Suprapubic skin (tissue), 4 donors: Measurements from ENCODE around the gene MRFAP1L1.

Experiments used
- CTCF ChIP-seq, 2 donors: fragments of 200-600 bp in 1 of 2; fragments of 450-650 bp in 1 of 2; sonication (generic) in 1 of 2; IDR thresholded peaks; one replicate each; pipeline ENCODE4 v1.5.1; 2016 to 2019; ENCODE audit warnings: antibody characterized with exemption in 2 of 2, mild to moderate bottlenecking in 1 of 2, moderate library complexity in 1 of 2
- POLR2A ChIP-seq, 2 donors: fragments of 450-650 bp; IDR thresholded peaks; one replicate each; pipeline ENCODE4 v1.6.1; 2017; ENCODE audit warnings: antibody characterized with exemption in 2 of 2, mild to moderate bottlenecking in 2 of 2, moderate library complexity in 2 of 2
- POLR2AphosphoS5 ChIP-seq, 3 donors: sonication (generic); formaldehyde crosslinking; IDR thresholded peaks; one replicate each; pipeline ENCODE4 v1.6.1; 2017; ENCODE audit warnings: antibody characterized with exemption in 3 of 3

- no peak for TF ChIP-seq CTCF (IDR thresholded peaks at IDR 0.05)
- TF ChIP-seq POLR2A (IDR thresholded peaks at IDR 0.05), result no peak
- TF ChIP-seq POLR2AphosphoS5 (IDR thresholded peaks at IDR 0.05), result no peak
Observed at GRCh38 chr4:6739920-6740319, 30.3 kb upstream of the MRFAP1L1 start.
